Kidney capillary endothelial cell (primary cell): ENCODE results near the gene KRTAP10-5.

Source experiments
- DNase-seq: peaks from one replicate; pipeline ENCODE4 v3.0.0-alpha.2; 2018; ENCODE audit warnings: low spot score

Gene KRTAP10-5

DNA sequence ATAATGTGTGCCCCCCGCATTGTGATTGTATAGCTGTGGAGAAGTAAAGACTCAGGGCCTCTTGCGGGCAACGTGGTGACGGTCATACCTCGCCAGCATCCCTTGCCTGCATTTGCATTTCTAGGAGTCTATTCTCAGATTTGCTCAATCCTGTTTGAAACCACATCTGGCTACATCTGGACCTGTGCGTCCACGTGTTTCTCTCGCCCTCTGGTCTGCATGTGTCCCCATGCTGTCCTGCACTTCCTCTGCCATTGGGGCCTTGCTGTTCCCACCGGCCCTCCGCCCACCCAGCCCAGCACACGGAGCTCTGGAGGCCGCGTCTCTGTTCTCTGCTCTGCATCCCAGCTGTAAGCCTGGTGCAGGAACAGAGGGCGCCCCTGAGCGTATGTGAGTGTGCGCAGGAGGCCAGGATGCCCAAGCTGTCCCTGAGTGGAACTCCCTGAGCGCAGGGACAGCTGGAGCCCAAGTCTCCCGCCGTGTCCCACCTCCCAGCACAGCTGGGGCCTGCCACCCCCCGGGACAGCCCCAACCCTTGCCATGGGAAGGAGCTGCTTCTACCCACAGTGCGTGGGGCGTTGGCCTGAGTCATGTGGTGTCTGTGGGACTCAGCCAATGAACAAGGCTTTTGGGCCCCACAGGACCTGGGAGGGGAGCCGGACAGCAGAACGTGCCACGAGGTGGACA is 30.7 kb downstream of the KRTAP10-5 start:
- no peak for DNase-seq

DNA sequence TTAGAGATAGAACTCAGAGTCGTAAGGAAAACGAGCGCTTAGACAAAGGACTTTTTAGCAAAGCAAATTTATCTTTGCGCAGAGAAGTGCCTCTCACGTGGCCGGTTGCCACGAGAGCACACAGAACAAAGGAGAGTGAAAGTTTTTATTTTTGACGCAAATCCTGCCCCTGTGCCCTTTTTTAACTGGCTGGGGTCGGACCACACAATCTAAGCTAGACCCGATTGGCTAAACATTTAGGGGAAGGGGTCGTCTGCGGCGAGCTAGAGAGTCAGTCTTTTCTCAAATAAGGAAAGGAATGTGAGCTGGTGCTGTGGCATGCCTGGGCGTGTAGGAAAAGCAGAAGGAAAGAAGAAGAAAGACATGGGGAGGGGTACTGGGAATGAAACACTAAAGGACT is 31.5 kb downstream of the KRTAP10-5 start:
- no peak for DNase-seq

DNA sequence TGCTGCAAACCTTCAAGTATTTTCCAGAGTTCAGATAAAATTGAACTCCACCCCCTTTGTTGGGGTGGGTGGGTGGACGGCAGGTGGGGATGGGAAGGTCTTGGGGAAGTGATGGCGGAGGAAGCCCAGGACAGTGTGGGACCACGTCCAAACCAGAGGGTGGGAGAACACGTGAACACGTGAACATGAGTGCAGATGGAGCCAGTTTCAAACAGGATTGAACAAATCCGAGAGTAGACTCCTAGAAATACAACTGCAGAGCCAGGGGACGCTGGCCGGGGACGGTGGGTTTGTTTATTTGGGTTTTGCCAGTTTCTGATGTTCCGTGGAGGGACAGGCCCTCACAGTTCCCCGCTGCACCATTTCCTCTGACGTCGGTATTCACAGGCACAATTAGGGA is 32.0 kb downstream of the KRTAP10-5 start:
- no peak for DNase-seq

GRCh38 chr21:44547656-44548331 is 32.6 kb downstream of the KRTAP10-5 start:
- DNase-seq: no peak

- no peak for DNase-seq
Measured at GRCh38 chr21:44544566-44544965, 35.8 kb downstream of the KRTAP10-5 start.

- DNase-seq: no peak
Measured at GRCh38 chr21:44542716-44543115, 37.7 kb downstream of the KRTAP10-5 start.

DNA sequence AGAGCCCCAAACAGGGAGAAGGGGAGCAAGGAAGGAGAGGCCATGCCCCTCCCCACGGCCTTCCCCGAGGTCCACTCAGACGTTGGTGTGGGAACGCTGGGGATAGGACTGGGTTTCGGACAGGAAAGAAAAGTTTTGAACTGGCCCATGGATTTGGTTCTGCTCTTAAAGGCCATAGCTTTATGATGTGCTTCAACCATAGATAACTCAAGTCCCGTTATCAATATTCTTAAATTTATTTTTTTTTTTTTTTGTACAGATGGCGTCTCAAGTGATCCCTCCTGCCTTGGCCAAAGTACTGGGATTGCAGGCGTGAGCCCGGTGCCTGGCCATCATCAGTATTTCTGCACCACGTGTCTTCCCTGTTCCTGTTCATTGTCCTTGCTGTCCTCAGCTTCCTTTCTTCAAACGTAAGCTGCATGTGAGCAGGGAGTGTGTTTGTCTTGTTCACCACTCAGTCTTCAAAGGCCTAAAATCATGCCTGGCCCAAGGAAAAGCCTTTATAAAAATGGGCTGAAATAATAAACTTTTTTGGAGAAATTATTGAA is 39.6 kb downstream of the KRTAP10-5 start:
- DNase-seq: no peak

DNA sequence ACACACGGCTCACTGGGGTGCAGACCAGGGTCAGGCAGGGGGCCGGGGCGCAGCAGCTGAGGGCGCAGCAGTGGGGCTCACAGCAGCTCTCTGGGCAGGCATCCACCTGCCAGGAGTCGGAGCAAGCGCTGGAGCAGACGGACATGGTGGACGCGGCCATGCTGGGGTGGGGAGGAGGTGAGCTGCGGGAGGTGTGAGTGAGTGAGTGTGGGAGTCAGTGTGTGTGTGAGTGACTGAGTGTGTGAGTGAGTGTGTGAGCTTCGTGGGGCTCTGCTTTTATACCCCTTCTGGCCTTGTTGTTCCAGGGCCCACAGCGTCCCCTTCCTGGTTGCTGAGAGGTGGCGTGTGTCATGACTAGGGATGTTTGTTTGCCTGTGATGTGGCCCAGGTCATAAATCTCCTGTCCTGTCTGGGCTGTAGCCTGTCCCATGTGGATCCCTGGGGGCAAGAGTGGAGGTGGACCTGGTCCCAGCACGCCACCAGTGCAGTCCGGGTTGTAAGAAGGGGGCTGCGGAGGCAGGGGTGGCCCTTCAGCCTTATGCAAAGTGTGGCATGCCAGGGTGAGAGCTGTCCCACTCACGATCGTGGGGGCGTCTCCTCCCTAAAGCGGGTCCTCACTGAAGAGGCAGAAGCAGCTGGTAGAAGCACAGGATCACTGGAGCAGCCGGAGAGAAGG is 40.3 kb downstream of the KRTAP10-5 start, which contains the start of gene KRTAP10-1:
TSS of gene KRTAP10-1 (minus strand) at position 205 of the 676 bp plus-strand sequence. CDS start at position 160, 45 bp downstream.
- no peak for DNase-seq

DNA sequence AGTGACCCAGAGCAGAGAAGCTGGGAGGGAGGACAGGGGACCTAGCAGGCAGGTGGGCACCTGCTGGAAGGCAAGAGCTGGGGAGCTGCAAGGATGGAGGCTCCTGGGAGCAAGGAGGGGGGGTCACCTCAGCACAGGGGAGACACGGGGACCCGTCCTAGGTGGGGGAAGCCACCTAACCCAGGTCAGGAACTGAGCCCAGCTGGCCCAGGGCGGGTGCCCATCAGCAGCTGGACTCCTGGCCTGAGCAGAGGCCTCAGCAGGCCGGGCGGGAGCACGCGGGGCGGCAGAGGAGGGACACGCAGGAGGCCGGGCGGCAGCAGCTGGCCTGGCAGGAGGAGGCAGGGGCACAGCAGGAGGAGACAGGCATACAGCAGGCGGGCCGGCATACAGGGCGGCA is 41.4 kb downstream of the KRTAP10-5 start:
- DNase-seq: no peak

DNA sequence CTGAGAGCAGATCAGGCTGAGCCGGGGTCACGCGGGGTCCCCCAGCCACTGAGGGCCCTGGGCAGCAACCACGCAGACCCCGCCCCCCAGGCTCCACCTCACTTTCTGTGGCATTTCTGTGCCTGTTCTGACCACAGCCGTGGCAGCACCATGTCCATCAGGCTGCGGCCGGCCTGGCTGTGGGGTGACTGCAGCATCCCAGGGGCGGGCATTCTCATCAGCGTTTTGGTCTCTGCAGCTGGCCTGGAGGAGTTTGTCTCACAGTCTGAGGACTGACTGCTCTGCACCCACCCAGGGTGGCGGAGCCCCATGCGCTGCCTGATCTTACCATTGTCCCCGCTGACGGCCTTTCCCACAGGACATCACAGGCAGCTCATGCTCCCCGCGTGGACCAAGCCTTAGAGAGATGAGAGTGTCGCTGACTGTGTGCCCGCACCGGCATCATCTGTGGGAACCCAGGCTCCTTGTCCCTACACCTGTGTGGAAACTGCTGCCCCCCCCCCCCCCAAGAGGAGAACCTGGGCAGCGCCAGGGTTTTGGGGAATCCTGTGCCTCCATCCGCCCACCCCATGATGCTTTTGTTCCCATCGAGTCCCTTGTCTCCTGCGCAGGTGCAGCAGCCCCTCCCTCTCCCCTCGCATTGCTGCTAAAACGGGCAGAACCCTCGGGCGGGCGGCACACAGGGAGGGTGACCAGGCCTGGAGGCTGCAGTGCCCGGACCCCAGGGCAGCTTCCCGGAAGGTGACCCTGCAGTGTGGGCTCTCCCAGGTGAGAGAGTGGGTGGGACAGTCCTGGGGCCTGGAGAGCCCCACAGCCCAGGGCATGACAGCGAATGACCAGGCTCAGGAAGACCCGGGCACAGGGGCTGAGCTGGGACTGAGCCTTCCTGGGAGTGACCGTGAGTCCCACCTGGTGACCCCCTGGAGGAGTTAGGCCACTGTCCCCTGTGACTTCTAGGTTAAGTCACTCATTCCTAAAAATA is 42.2 kb downstream of the KRTAP10-5 start:
- no peak for DNase-seq

GRCh38 chr21:44535963-44536362 is 44.4 kb downstream of the KRTAP10-5 start:
- DNase-seq: no peak

DNA sequence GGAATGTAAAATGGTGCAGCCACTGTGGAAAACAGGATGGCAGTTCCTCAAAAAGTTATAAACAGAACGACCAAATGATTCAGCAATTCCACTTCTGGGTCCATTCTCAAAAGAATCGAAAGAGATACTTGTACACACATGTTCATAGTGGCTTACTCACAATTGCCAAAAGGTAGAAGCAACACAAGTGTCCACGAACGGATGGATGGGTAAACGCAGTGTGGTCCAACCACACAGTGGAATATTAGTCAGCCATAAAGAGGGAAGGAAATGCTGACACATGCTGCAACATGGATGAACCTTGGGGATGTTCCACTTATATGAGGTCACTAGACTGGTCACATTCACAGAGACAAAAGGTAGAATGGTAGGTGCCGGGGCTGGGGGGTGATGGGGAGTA is 45.7 kb downstream of the KRTAP10-5 start:
- no peak for DNase-seq

DNA sequence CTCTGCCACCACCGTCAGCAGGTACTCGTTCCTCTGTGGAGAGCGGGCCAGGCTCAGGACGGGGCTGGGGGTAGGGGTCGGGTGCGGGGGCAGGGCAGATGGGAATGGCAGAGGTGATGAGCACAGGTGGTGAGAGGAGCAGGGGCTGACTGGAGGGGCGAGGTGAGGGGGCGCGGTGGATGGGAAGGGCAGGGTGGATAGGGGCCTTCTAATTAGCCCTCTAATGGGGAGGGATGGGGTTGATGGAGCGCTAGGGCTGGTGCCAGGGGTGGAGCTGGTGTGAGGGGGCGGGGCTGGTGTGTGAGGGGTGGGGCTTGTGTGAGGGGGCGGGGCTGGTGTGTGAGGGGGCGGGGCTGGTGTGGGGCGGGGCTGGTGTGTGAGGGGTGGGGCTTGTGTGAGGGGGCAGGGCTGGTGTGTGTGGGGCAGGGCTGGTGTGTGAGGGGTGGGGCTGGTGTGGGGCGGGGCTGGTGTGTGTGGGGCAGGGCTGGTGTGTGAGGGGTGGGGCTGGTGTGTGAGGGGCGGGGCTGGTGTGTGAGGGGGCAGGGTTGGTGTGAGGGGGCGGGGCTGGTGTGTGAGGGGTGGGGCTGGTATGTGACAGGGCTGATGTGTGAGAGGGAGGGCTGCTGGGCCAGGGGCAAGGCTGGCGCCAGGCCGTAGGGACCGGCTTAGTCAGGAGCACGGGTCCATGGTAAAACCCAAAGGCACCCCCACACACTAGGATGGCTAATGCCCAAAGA is 46.3 kb downstream of the KRTAP10-5 start:
- no peak for DNase-seq

DNA sequence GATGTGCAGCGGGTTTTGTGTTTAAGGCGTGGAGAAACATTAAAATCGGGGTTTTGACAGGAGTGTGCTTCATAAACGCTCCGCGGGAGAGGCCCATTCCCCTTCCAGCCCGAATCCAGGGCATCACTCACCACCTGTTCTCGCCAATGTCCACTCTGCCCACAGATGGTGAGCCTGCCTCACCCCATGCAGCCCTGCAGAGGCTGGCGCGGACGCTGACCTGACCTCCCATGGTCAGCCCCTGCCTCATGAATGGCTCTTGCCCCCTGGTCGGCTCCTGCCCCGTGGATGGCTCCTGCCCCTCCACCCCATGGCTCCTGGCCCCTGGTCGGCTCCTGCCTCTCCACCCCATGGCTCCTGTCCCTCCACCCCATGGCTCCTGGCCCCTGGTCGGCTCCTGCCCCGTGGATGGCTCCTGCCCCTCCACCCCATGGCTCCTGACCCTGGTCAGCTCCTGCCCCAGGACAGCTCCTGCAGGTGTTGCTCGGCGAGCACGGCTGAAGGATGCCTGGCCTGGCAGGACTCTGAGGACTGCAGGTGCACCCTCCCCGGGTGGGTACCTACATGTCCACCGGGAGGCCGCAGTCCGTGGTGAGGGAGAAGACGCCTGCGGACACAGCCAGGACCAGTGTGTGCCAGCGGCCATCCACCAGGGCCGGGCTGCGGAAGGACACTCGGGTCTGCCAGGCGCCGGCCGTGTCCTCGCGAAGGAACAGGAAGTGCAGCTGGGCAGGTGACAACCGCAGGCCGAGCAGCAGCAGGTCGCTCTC is 47.1 kb downstream of the KRTAP10-5 start:
- no peak for DNase-seq

DNA sequence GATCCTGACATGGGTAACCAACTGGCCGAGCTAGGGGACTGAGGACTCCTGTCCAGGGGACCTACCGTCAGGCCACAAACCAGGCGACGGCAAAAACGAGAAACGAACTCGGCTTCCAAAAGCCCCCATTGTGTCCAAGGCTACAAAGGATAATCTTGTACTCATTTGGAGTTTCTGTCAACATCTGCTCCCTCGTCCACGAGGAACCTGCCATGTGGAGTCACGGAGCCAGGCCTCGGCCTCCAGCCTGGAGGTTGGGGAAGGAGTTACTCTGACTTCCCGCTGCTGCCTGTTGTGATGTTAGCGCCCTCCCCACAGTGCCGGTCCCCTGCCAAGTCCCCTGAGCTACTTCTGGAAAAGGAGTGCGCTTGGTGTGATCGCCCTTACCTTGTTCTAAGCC is 47.7 kb downstream of the KRTAP10-5 start:
- DNase-seq: no peak

DNA sequence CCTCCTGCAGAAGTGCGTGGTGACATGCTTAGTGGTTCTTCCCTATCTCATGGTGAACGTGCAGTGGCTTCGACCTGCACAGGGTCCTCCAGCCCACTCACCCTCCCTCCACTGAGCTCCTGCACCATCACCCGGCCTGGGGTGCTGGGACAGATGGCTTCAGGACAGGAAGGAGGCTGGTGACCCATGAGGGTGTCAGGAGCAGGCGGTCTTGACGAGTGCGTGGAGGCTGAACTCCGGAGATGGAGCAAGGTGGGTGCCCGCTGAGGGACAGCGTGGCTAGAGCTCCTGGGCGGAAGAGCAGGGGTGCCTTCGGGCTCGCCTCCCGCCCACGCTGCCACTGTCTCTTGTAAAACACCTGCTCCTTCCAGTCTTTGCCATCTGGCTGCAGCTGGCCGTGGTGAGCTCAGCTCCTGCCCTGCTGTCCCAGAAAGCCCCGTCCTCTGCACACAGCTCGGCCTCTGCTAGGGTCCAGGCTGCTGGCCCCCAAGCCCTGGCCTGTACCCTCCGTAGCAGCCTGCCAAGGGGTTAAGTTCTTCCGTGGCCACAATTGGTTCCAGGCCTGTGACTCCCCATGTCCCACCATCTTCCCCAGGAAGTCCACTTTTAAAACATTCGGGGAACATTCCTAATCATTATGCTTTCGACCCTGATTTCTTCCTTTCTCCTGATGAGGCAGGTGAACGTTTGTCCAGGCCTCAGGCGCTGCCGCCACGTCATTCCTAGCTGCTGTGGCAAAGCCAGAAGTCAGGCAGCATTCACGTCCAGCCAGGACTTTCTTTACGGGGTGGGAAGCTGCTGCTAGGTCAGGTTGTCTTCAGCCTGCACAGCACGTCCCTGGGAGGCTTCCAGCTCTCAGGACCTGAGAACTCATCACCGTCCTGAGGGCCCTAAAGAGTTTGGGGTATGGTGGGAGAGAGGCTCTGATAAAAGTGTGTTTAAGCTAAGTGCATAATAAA is 48.5 kb downstream of the KRTAP10-5 start:
- DNase-seq: no peak

GRCh38 chr21:44530903-44531605 is 49.4 kb downstream of the KRTAP10-5 start:
- DNase-seq: no peak

DNA sequence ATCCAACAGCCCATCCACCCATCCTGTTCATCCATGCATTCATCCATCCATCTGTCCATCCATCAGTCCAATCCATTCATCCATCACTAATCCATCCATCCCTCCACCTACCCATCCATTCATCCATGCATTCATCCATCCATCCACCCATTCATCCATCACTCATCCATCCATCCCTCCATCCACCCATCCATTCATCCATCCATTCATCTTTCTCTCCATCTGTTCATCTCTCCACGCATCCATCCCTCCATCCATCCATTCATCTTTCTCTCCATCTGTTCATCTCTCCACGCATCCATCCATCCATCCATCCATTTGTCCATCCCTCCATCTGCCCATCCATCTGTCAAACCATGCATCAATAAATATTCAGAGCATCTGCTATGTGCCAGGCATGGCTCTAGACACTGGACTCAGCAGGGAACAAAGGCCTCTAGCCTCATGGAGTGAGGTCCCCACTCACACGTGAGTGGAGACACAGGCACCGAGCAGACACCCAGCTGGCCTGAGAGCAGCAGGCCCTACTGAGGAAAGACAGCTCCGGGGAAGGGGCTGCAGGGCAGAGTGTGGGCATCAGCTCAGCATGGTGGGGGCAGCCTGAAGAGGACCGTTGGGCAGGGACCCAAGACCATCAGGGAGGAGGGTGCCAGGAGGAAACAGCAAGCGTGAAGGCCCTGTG is 50.0 kb downstream of the KRTAP10-5 start:
- no peak for DNase-seq
